ENCODE measurements around the gene CAB39L.

Gene CAB39L

GRCh38 chr13:49342454-49342853, 101.4 kb downstream of the CAB39L start:
- no peak for TF ChIP-seq CTCF (IDR thresholded peaks at IDR 0.05; ENCODE audit: low read depth, low read length)
- in situ Hi-C loops (cut with HindIII; ENCODE audit: low sequenced_read_pairs): no loop called here
- no peak overlapping the region for H3K4me3 ChIP-seq (ENCODE audit: low read depth, low read length)
- no peak for DNase-seq (ENCODE audit: low read depth, low spot score)

- TF ChIP-seq CTCF (IDR thresholded peaks at IDR 0.05; ENCODE audit: low read depth, low read length): no peak
- H3K4me3 ChIP-seq (ENCODE audit: low read depth, low read length): no peak overlapping the region
- in situ Hi-C loops (cut with HindIII; ENCODE audit: low sequenced_read_pairs): no loop called here
Observed at GRCh38 chr13:49341941-49342340, 101.9 kb downstream of the CAB39L start.

GRCh38 chr13:49341517-49341916, 102.3 kb downstream of the CAB39L start:
- no peak overlapping the region for H3K4me3 ChIP-seq (ENCODE audit: low read depth, low read length)
- in situ Hi-C loops (cut with HindIII; ENCODE audit: low sequenced_read_pairs): no loop called here
- no peak for TF ChIP-seq CTCF (IDR thresholded peaks at IDR 0.05; ENCODE audit: low read depth, low read length)
- DNase-seq (ENCODE audit: low read depth, low spot score): no peak

More at GRCh38 chr13:49341941-49342340, 101.9 kb downstream of the CAB39L start:
- no peak for DNase-seq (ENCODE audit: low read depth, low spot score)

- DNase-seq (ENCODE audit: low read depth, low spot score): no peak
- no peak for TF ChIP-seq CTCF (IDR thresholded peaks at IDR 0.05; ENCODE audit: low read depth, low read length)
- no peak overlapping the region for H3K4me3 ChIP-seq (ENCODE audit: low read depth, low read length)
- in situ Hi-C loops (cut with HindIII; ENCODE audit: low sequenced_read_pairs): no loop called here
Observed at GRCh38 chr13:49340161-49340560, 103.7 kb downstream of the CAB39L start.

GRCh38 chr13:49336655-49337054, 107.2 kb downstream of the CAB39L start:
- in situ Hi-C loops (cut with HindIII; ENCODE audit: low sequenced_read_pairs): no loop called here
- no peak overlapping the region for H3K4me3 ChIP-seq (ENCODE audit: low read depth, low read length)
- TF ChIP-seq CTCF (IDR thresholded peaks at IDR 0.05; ENCODE audit: low read depth, low read length): no peak
- DNase-seq (ENCODE audit: low read depth, low spot score): no peak

GRCh38 chr13:49330546-49330864, 113.4 kb downstream of the CAB39L start:
- in situ Hi-C loops (cut with HindIII; ENCODE audit: low sequenced_read_pairs): no loop called here
- no peak for TF ChIP-seq CTCF (IDR thresholded peaks at IDR 0.05; ENCODE audit: low read depth, low read length)
- no peak overlapping the region for H3K4me3 ChIP-seq (ENCODE audit: low read depth, low read length)
- DNase-seq (ENCODE audit: low read depth, low spot score): no peak

Data from astrocyte of the spinal cord (primary cell).